Stimulated activated naive B cell treated with anti-CD40 and anti-IgM and Interleukin-4, amounts not matched to agents 10 μg/mL and 1 μg/mL and 100 μg/mL, for 72 hours (primary cell): ENCODE data around the gene DRP2.
"Not testable (repeated sequence)": the region's sequence is repeated elsewhere in the genome, so short reads cannot be mapped to it uniquely, and the experiment has no call there.

Source experiments
- ATAC-seq, 2 donors: fragments of 150-1000 bp; cut with Tn5 transposase; replicated peaks; 2 replicates each; pipeline ENCODE4 v1.10.0; 2021; ENCODE audit warnings: moderate library complexity in 1 of 2
- DNase-seq: peaks from one replicate; pipeline ENCODE4 v3.0.0; 2021
- H3K27ac Mint-ChIP-seq: one replicate; pipeline ENCODE4 v1.8.0; 2022; ENCODE audit warnings: mild to moderate bottlenecking, mixed read lengths
- H3K27me3 Mint-ChIP-seq, 2 donors: one replicate each; pipeline ENCODE4 v1.8.0; 2022; ENCODE audit warnings: mixed read lengths in 2 of 2
- H3K36me3 Mint-ChIP-seq, 2 donors: one replicate each; pipeline ENCODE4 v1.8.0; 2022; ENCODE audit warnings: mixed read lengths in 2 of 2, mild to moderate bottlenecking in 1 of 2
- H3K4me1 Mint-ChIP-seq, 2 donors: one replicate each; pipeline ENCODE4 v1.8.0; 2022; ENCODE audit warnings: mixed read lengths in 2 of 2, mild to moderate bottlenecking in 1 of 2
- H3K4me3 Mint-ChIP-seq, 2 donors: one replicate each; pipeline ENCODE4 v1.8.0; 2022; ENCODE audit warnings: mild to moderate bottlenecking in 2 of 2, mixed read lengths in 2 of 2, moderate library complexity in 1 of 2
- H3K9me3 Mint-ChIP-seq, 2 donors: one replicate each; pipeline ENCODE4 v1.8.0; 2022; ENCODE audit warnings: mixed read lengths in 2 of 2, mild to moderate bottlenecking in 1 of 2

DRP2 gene

GRCh38 chrX:101265869-101266428, 46.4 kb downstream of the DRP2 start:
- no peak overlapping the region for H3K4me3 Mint-ChIP-seq
- H3K4me1 Mint-ChIP-seq = no peaks in the 10 kb centered on the region
- H3K27me3 Mint-ChIP-seq = peaks cover 0 to 4% of the 10 kb centered on the region in 2 donors
- H3K36me3 Mint-ChIP-seq = no peaks in the 10 kb centered on the region
- ATAC-seq (no peak), DNase-seq (no peak)
- no peak overlapping the region for H3K27ac Mint-ChIP-seq
- no peaks in the 10 kb centered on the region for H3K9me3 Mint-ChIP-seq

GRCh38 chrX:101274198-101274597, 54.6 kb downstream of the DRP2 start:
- no peaks in the 10 kb centered on the region for H3K36me3 Mint-ChIP-seq
- no peaks in the 10 kb centered on the region for H3K9me3 Mint-ChIP-seq
- no peak overlapping the region for H3K27ac Mint-ChIP-seq
- no peak overlapping the region for H3K4me3 Mint-ChIP-seq
- no peak for ATAC-seq
- DNase-seq = no peak
- peaks cover 0 to 4% of the 10 kb centered on the region in 2 donors for H3K27me3 Mint-ChIP-seq
- H3K4me1 Mint-ChIP-seq = no peaks in the 10 kb centered on the region

GRCh38 chrX:101276238-101276637, 56.7 kb downstream of the DRP2 start:
- no peaks in the 10 kb centered on the region for H3K4me1 Mint-ChIP-seq
- no peak overlapping the region for H3K27ac Mint-ChIP-seq
- H3K4me3 Mint-ChIP-seq = no peak overlapping the region
- DNase-seq (no peak), ATAC-seq (no peak)
- peaks cover 0 to 4% of the 10 kb centered on the region in 2 donors for H3K27me3 Mint-ChIP-seq
- no peaks in the 10 kb centered on the region for H3K9me3 Mint-ChIP-seq
- H3K36me3 Mint-ChIP-seq = no peaks in the 10 kb centered on the region

GRCh38 chrX:101287402-101287801, 67.8 kb downstream of the DRP2 start:
- peaks cover 0 to 2% of the 10 kb centered on the region in 2 donors for H3K4me1 Mint-ChIP-seq
- no peak overlapping the region for H3K4me3 Mint-ChIP-seq
- ATAC-seq = peak in 1 of 2 donors; percentile 51
- H3K27ac Mint-ChIP-seq = no peak overlapping the region
- DNase-seq = no peak
- peaks cover 0 to 2% of the 10 kb centered on the region in 2 donors for H3K27me3 Mint-ChIP-seq
- peaks cover 0 to 2% of the 10 kb centered on the region in 2 donors for H3K36me3 Mint-ChIP-seq
- no peaks in the 10 kb centered on the region for H3K9me3 Mint-ChIP-seq

GRCh38 chrX:101290957-101291603, 71.5 kb downstream of the DRP2 start, which contains the start of gene TAF7L:
TSS of gene TAF7L (minus strand) at chrX:101291334. CDS start at chrX:101287543, 3,791 bp downstream.
- ATAC-seq = no peak
- no peak for DNase-seq
- H3K9me3 Mint-ChIP-seq = no peaks in the 10 kb centered on the region
- H3K36me3 Mint-ChIP-seq = peaks cover 0 to 3% of the 10 kb centered on the region in 2 donors
- peaks cover 0 to 2% of the 10 kb centered on the region in 2 donors for H3K4me1 Mint-ChIP-seq
- no peak within 1 kb of the TSS for H3K4me3 Mint-ChIP-seq
- H3K27me3 Mint-ChIP-seq = peaks cover 0 to 13% of the 10 kb centered on the region in 2 donors
- no peak within 1 kb of the TSS for H3K27ac Mint-ChIP-seq

- H3K9me3 Mint-ChIP-seq, ATAC-seq, H3K4me1 Mint-ChIP-seq, H3K27ac Mint-ChIP-seq, H3K4me3 Mint-ChIP-seq, DNase-seq, H3K36me3 Mint-ChIP-seq: not testable (repeated sequence)
- H3K27me3 Mint-ChIP-seq = peaks cover 0 to 13% of the 10 kb centered on the region in 2 donors
Observed at GRCh38 chrX:101295603-101296002, 76.0 kb downstream of the DRP2 start.

- Mint-ChIP-seq H3K27me3 (no peaks in the 10 kb centered on the region), H3K4me1 (peaks cover 7 to 16% of the 10 kb centered on the region in 2 donors), H3K36me3 (peaks cover 0 to 8% of the 10 kb centered on the region in 2 donors), H3K4me3 (no peak overlapping the region), H3K27ac (no peak overlapping the region), H3K9me3 (peaks cover 3 to 10% of the 10 kb centered on the region in 2 donors)
- peak; percentile 81 to 85 for ATAC-seq
- DNase-seq = no peak
Observed at GRCh38 chrX:101303790-101304189, 84.2 kb downstream of the DRP2 start.
